HCT116 (cell line): ENCODE measurements around the gene NEUROD2. TPM values are rescaled to one million over a fixed set of nuclear protein-coding genes. Genes with fewer than 3 reads are reported as not detected.

Source experiments
- ATAC-seq: fragments of 200-7000 bp; cut with Tn5 transposase; 2 replicates; pipeline ENCODE4 v1.9.1; 2020; ENCODE audit warnings: mild to moderate bottlenecking, moderate library complexity
- BruUV-seq: library from RNA; stranded (reverse); fragments of 400-500 nt; replicated peaks from 2 replicates; lab custom pipeline; 2021; lab: Mats Ljungman, UMichigan
- CTCF ChIA-PET: fragments of 300-600 bp; sonication (Branson Sonifier 250); formaldehyde crosslinking; loops from one replicate; lab custom pipeline; 2021; ENCODE audit warnings: antibody characterized with exemption; lab: Charles Lee
- POLR2A ChIA-PET: fragments of 300-600, 350-600 bp; sonication (Branson Sonifier 250); formaldehyde crosslinking; loops from one replicate; lab custom pipeline; 2021; ENCODE audit warnings: antibody characterized with exemption; lab: Charles Lee
- RAD21 ChIA-PET, 2 experiments: fragments of 300-600 bp; sonication (Branson Sonifier 250); formaldehyde crosslinking; loops; one replicate each; lab custom pipeline; 2023; ENCODE audit warnings: low total read pairs in 2 of 2; ENCODE audit not compliant: uncharacterized antibody in 2 of 2, unreplicated experiment in 2 of 2, low non-redundant PET in 1 of 2; lab: Charles Lee
- DNase-seq: peaks from one replicate; pipeline ENCODE4 v3.0.0-alpha.2; 2010; ENCODE audit warnings: low read depth, low spot score
- H2AFZ ChIP-seq: fragments of 200-600 bp; shearing (Covaris generic), sonication (generic); 2 replicates; pipeline ENCODE4 v1.6.1; 2017; ENCODE audit warnings: low read depth, mixed run types, mixed read lengths, antibody characterized with exemption, low read length; ENCODE audit not compliant: poor library complexity, severe bottlenecking
- H3K27ac ChIP-seq: 2 replicates; pipeline ENCODE4 v1.5.1; 2012; ENCODE audit warnings: low read depth, low read length
- H3K27me3 ChIP-seq: fragments of 200-600 bp; sonication (generic); 2 replicates; pipeline ENCODE4 v1.6.1; 2016; ENCODE audit warnings: mixed run types, low read length, mixed read lengths; ENCODE audit not compliant: insufficient read depth
- H3K36me3 ChIP-seq, 2 experiments: fragments of 200-500 bp in 1 of 2; fragments of 200-600 bp in 1 of 2; sonication (Bioruptor generic) in 1 of 2; sonication (generic) in 1 of 2; 2 replicates each; pipeline versions ENCODE4 v1.5.1 to v1.6.1; 2014 to 2016; ENCODE audit warnings: low read length in 2 of 2, inconsistent platforms in 1 of 2, mixed read lengths in 1 of 2, mixed run types in 1 of 2; ENCODE audit not compliant: insufficient read depth in 2 of 2, control insufficient read depth in 1 of 2
- H3K4me1 ChIP-seq, 2 experiments: fragments of 200-600 bp in 1 of 2; sonication (generic) in 1 of 2; 2 replicates each; pipeline versions ENCODE4 v1.5.1 to v1.6.1; 2012 to 2017; ENCODE audit warnings: low read length in 2 of 2, inconsistent platforms in 1 of 2, mild to moderate bottlenecking in 1 of 2, mixed read lengths in 1 of 2, mixed run types in 1 of 2, moderate library complexity in 1 of 2; ENCODE audit not compliant: insufficient read depth in 2 of 2, control insufficient read depth in 1 of 2
- H3K4me2 ChIP-seq: fragments of 200-600 bp; sonication (generic); 2 replicates; pipeline ENCODE4 v1.6.1; 2017; ENCODE audit warnings: mixed run types, low read length, mixed read lengths
- H3K4me3 ChIP-seq, 2 experiments: fragments of 200-600 bp in 1 of 2; sonication (generic) in 1 of 2; replicated peaks in 1 of 2; 2 replicates each; pipeline ENCODE4 v1.5.1; 2011 to 2016; ENCODE audit warnings: low read length in 2 of 2, control low read depth in 1 of 2, low read depth in 1 of 2, mild to moderate bottlenecking in 1 of 2, mixed read lengths in 1 of 2, mixed run types in 1 of 2
- H3K79me2 ChIP-seq: fragments of 200-600 bp; sonication (generic); 2 replicates; pipeline ENCODE4 v1.6.1; 2017; ENCODE audit warnings: mild to moderate bottlenecking, mixed run types, low read length, moderate library complexity, mixed read lengths; ENCODE audit not compliant: insufficient read depth
- H3K9ac ChIP-seq: fragments of 200-600 bp; sonication (generic); 2 replicates; pipeline ENCODE4 v1.6.1; 2016; ENCODE audit warnings: low read length, mixed read lengths
- H3K9me2 ChIP-seq: fragments of 200-600 bp; sonication (generic), shearing (Covaris generic); 2 replicates; pipeline ENCODE4 v1.6.1; 2017; ENCODE audit warnings: mixed run types, mild to moderate bottlenecking, moderate library complexity; ENCODE audit not compliant: insufficient read depth
- H3K9me3 ChIP-seq, 2 experiments: fragments of 200-500 bp in 1 of 2; fragments of 200-600 bp in 1 of 2; sonication (Bioruptor generic) in 1 of 2; sonication (generic) in 1 of 2; 2 replicates each; pipeline ENCODE4 v1.6.1; 2014 to 2017; ENCODE audit warnings: low read length in 2 of 2, mixed read lengths in 2 of 2, inconsistent platforms in 1 of 2, low read depth in 1 of 2, mild to moderate bottlenecking in 1 of 2, mixed run types in 1 of 2, moderate library complexity in 1 of 2; ENCODE audit not compliant: control insufficient read depth in 1 of 2, insufficient read depth in 1 of 2
- H4K20me1 ChIP-seq: fragments of 200-600 bp; sonication (generic), shearing (Covaris generic); 2 replicates; pipeline ENCODE4 v1.6.1; 2017; ENCODE audit warnings: mixed run types, mild to moderate bottlenecking, moderate library complexity; ENCODE audit not compliant: insufficient read depth
- CEBPB ChIP-seq: IDR thresholded peaks from 2 replicates; pipeline ENCODE4 v1.6.1; 2012; ENCODE audit warnings: low read depth
- EGR1 ChIP-seq: IDR thresholded peaks from 2 replicates; pipeline ENCODE4 v1.6.1; 2012; ENCODE audit warnings: low read depth
- ELF1 ChIP-seq: IDR thresholded peaks from 2 replicates; pipeline ENCODE4 v1.6.1; 2012; ENCODE audit warnings: low read depth, borderline replicate concordance
- EZH2 ChIP-seq: fragments of 200-600 bp; sonication (generic); IDR thresholded peaks from 2 replicates; pipeline ENCODE4 v1.6.1; 2017; ENCODE audit warnings: antibody characterized with exemption, mixed run types
- EZH2phosphoT487 ChIP-seq: fragments of 200-600 bp; IDR thresholded peaks from 2 replicates; pipeline ENCODE4 v1.6.1; 2018; ENCODE audit warnings: antibody characterized with exemption, borderline replicate concordance
- JUND ChIP-seq: IDR thresholded peaks from 2 replicates; pipeline ENCODE4 v1.6.1; 2012
- POLR2A ChIP-seq: IDR thresholded peaks from 2 replicates; pipeline ENCODE4 v1.7.0; 2011; ENCODE audit warnings: borderline replicate concordance; ENCODE audit not compliant: insufficient read depth, insufficient read length; ENCODE audit errors: extremely low read depth
- YY1 ChIP-seq: IDR thresholded peaks from 2 replicates; pipeline ENCODE4 v1.6.1; 2011; ENCODE audit warnings: low read length, low read depth, moderate library complexity, mild to moderate bottlenecking; ENCODE audit not compliant: insufficient replicate concordance; ENCODE audit errors: extremely low read depth
- ZFX ChIP-seq: fragments of 450-650 bp; IDR thresholded peaks from 2 replicates; pipeline ENCODE4 v1.6.1; 2017
- intact Hi-C: fragments of 100-400 bp; cut with micrococcal nuclease; formaldehyde crosslinking; loops from 2 replicates; pipeline ENCODE4 v1.10.0; 2022
- total RNA-seq: library from RNA; stranded (reverse); gene quantifications from one replicate; pipeline ENCODE4 v1.2.1, GENCODE V29; 2021; ENCODE audit not compliant: unreplicated experiment

NEUROD2 gene
- total RNA-seq, 1 experiment from 2014 or later = not detected

DNA sequence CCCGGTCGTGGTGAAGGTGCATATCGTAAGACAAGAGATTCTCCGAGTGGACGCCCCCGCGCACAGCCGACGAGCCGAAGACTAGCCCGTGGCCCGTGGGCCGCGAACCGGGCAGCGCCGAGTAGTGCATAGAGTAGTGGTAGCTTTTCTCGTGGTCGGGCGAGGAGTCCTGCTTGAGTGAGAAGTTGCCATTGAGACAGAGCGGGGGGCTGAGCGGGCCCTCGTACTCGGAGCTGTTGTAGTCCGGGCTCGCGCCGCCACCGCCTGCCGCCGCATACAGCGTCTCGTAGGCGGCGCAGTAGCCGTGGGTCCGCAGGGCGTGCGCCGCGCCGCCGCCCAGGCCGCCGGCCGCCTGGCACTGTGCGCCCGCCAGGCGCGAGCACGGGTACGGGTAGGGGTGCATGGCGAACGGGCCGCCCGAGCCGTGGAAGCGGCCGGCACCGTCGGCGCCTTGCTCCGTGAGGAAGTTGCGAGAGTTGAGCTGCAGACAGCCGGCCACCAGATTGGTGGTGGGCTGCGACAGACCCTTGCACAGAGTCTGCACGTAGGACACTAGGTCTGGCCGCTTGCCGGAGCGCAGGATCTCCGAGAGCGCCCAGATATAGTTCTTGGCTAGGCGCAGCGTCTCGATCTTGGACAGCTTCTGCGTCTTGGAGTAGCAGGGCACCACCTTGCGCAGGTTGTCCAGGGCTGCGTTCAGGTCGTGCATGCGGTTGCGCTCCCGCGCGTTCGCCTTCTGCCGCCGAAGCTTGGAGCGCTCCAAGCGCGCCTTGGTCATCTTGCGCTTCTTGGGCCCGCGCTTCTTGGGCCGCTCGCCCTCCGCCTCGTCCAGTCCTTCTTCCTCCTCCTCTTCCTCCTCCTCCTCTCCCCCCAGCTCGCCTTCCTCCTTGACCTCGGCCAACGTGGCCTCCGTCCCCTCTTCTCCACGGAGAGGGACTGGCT, 2.0 kb downstream of the NEUROD2 start:
- intact Hi-C loops = no loop called here
- TF ChIP-seq JUND (no peak), ELF1 (no peak), YY1 (no peak), EGR1 (no peak), EZH2phosphoT487 (no peak), POLR2A (no peak)
- POLR2A ChIA-PET = no interaction called here
- CTCF ChIA-PET = no interaction called here
- H3K36me3 ChIP-seq = no peaks in the 10 kb centered on the region
- H3K9me3 ChIP-seq = no peaks in the 10 kb centered on the region
- H3K27me3 ChIP-seq = peaks cover 23% of the 10 kb centered on the region
- no peak for ATAC-seq
- no peak overlapping the region for H3K4me2 ChIP-seq
- BruUV-seq = no TSS peak
- H3K27ac ChIP-seq = no peak overlapping the region
- RAD21 ChIA-PET = no interaction called here
- no peak for DNase-seq
- H3K4me3 ChIP-seq = no peak overlapping the region
- H3K79me2 ChIP-seq = no peaks in the 10 kb centered on the region
- H3K9ac ChIP-seq = no peak overlapping the region
- no peaks in the 10 kb centered on the region for H3K9me2 ChIP-seq
- H4K20me1 ChIP-seq = no peaks in the 10 kb centered on the region
- H2AFZ ChIP-seq = no peak overlapping the region
- peaks cover 0 to 5% of the 10 kb centered on the region in 2 experiments; a peak in 2 of 4 replicates for H3K4me1 ChIP-seq

DNA sequence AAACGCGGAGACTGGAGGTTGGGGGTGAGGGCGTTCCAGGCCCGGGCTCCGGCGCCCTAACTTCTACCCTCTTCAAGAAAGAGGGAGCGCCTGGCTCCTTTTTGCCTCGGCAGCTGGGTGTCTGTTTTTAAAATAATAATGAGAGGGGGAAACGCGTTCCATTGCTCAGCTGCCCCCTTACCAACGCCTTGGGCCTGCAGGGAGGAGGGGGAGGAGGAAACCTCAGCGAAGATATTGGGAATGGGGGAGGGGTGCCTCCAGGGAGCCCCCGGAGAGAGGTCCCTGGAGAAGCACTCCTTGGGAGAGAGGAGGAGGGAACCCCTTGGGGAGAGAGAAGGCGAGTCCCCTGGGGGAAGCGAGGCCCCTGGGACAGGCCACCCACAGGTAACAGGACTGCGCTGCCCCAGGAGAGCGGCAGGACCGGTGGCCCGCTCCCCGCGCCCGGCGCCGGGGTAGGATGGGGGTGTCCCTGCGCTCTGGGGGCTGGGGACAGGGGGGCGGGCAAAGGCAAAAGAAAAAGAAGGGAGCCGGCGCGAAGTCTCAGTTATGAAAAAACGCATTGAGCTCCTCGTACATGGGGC, 2.7 kb downstream of the NEUROD2 start:
- no peaks in the 10 kb centered on the region for H3K9me3 ChIP-seq

More for the DNA sequence above, 2.7 kb downstream of the NEUROD2 start:
- Histone ChIP-seq H3K4me3 (no peak overlapping the region), H3K4me2 (no peak overlapping the region), H3K79me2 (no peaks in the 10 kb centered on the region), H2AFZ (no peak overlapping the region), H4K20me1 (no peaks in the 10 kb centered on the region), H3K27ac (no peak overlapping the region), H3K9me2 (no peaks in the 10 kb centered on the region), H3K9ac (no peak overlapping the region), H3K4me1 (peaks cover 0 to 5% of the 10 kb centered on the region in 2 experiments; a peak in 2 of 4 replicates), H3K36me3 (no peaks in the 10 kb centered on the region), H3K27me3 (peaks cover 31% of the 10 kb centered on the region)
- ChIA-PET RAD21 (no interaction called here), POLR2A (no interaction called here), CTCF (no interaction called here)
- TF ChIP-seq EZH2phosphoT487 = no peak
- no peak for TF ChIP-seq ZFX
- no peak for TF ChIP-seq EZH2
- TF ChIP-seq CEBPB = no peak
- no peak for TF ChIP-seq JUND
- DNase-seq (no peak), ATAC-seq (no peak)
- no TSS peak for BruUV-seq
- intact Hi-C loops = no loop called here
